GM12878 (cell line): Measurements from ENCODE around the gene GSG1L2. TPM values are rescaled to one million over a fixed set of nuclear protein-coding genes. Genes with fewer than 3 reads are reported as not detected.

ENCODE experiments used
- ATAC-seq: fragments of 200-7000 bp; cut with Tn5 transposase; 3 replicates; pipeline ENCODE4 v1.9.1; 2020; ENCODE audit warnings: mild to moderate bottlenecking, moderate library complexity
- BruUV-seq: library from RNA; stranded (reverse); fragments of 400-500 nt; replicated peaks from 2 replicates; lab custom pipeline; 2021; lab: Mats Ljungman, UMichigan
- CTCF ChIA-PET: fragments of 300-600 bp; sonication (Branson Sonifier 250); formaldehyde crosslinking; extraction: SDS; loops from one replicate; lab custom pipeline; 2021; ENCODE audit warnings: inconsistent platforms; lab: Yijun Ruan, JAX
- POLR2A ChIA-PET: fragments of 350-600 bp; formaldehyde crosslinking; extraction: SDS; loops from one replicate; lab custom pipeline; 2021; ENCODE audit warnings: inconsistent platforms; lab: Charles Lee
- RAD21 ChIA-PET: fragments of 300-600 bp; sonication (Branson Sonifier 250); formaldehyde crosslinking; loops from one replicate; lab custom pipeline; 2023; ENCODE audit warnings: antibody characterized with exemption; ENCODE audit not compliant: unreplicated experiment; lab: Charles Lee
- SMC1A ChIA-PET: fragments of 300-600 bp; sonication (Branson Sonifier 250); formaldehyde crosslinking; loops from one replicate; lab custom pipeline; 2023; ENCODE audit not compliant: unreplicated experiment, uncharacterized antibody; lab: Charles Lee
- DNase-seq: peaks from one replicate; pipeline ENCODE4 v3.0.0-alpha.2; 2011; ENCODE audit warnings: low read depth, low spot score
- FAIRE-seq: peaks from 3 replicates; lab custom pipeline; 2011; peaks lifted over from hg19 to GRCh38; lab: Jason Lieb, UNC
- H2AFZ ChIP-seq: 2 replicates; pipeline ENCODE4 v1.6.0; 2011; ENCODE audit warnings: low read depth, low read length, control low read depth; ENCODE audit not compliant: control insufficient read depth
- H3K27ac ChIP-seq: 2 replicates; pipeline ENCODE4 v1.5.1; 2011; ENCODE audit warnings: control low read depth; ENCODE audit not compliant: control insufficient read depth, insufficient read depth
- H3K27me3 ChIP-seq, 2 experiments: replicated peaks in 1 of 2; 2 replicates each; pipeline versions ENCODE4 v1.6.0 to v1.6.1; 2011; ENCODE audit warnings: low read length in 1 of 2; ENCODE audit not compliant: control insufficient read depth in 2 of 2, insufficient read depth in 2 of 2
- H3K36me3 ChIP-seq, 2 experiments: 2 replicates each; pipeline ENCODE4 v1.5.1; 2011; ENCODE audit warnings: low read length in 1 of 2; ENCODE audit not compliant: control insufficient read depth in 2 of 2, insufficient read depth in 2 of 2
- H3K4me1 ChIP-seq: 2 replicates; pipeline ENCODE4 v1.6.1; 2011; ENCODE audit warnings: mild to moderate bottlenecking, low read length, moderate library complexity, mixed read lengths; ENCODE audit not compliant: control insufficient read depth, insufficient read depth
- H3K4me2 ChIP-seq: 2 replicates; pipeline ENCODE4 v1.6.0; 2011; ENCODE audit warnings: control low read depth; ENCODE audit not compliant: control insufficient read depth, insufficient read depth
- H3K4me3 ChIP-seq: fragments of 200-600 bp; sonication (generic); 2 replicates; pipeline ENCODE4 v1.5.1; 2016
- H3K79me2 ChIP-seq: 2 replicates; pipeline ENCODE4 v1.6.0; 2011; ENCODE audit warnings: low read length; ENCODE audit not compliant: control insufficient read depth, insufficient read depth
- H3K9ac ChIP-seq: 2 replicates; pipeline ENCODE4 v1.8.0; 2011; ENCODE audit warnings: low read length, control low read depth, mixed read lengths; ENCODE audit not compliant: control insufficient read depth, insufficient read depth
- H3K9me3 ChIP-seq: replicated peaks from 3 replicates; pipeline ENCODE4 v1.5.1; 2011; ENCODE audit warnings: mild to moderate bottlenecking, low read length; ENCODE audit not compliant: control insufficient read depth, insufficient read depth
- H4K20me1 ChIP-seq: 2 replicates; pipeline ENCODE4 v1.6.0; 2011; ENCODE audit not compliant: control insufficient read depth, insufficient read depth
- BMI1 ChIP-seq: fragments of 450-650 bp; IDR thresholded peaks from 2 replicates; pipeline ENCODE4 v1.6.1; 2016; ENCODE audit warnings: mild to moderate bottlenecking, moderate library complexity, borderline replicate concordance
- BRCA1 ChIP-seq: IDR thresholded peaks from 2 replicates; pipeline ENCODE4 v1.6.1; 2011; ENCODE audit warnings: low read depth, low read length, improper control_type of control experiment
- CHD1 ChIP-seq: IDR thresholded peaks from 2 replicates; pipeline ENCODE4 v1.6.1; 2012; ENCODE audit warnings: low read depth, low read length, improper control_type of control experiment
- FOS ChIP-seq: IDR thresholded peaks from 3 replicates; pipeline ENCODE4 v1.6.1; 2011; ENCODE audit warnings: borderline replicate concordance; ENCODE audit not compliant: insufficient read length; ENCODE audit errors: extremely low read depth
- JUNB ChIP-seq: IDR thresholded peaks from 2 replicates; pipeline ENCODE4 v1.6.1; 2016; ENCODE audit warnings: antibody characterized with exemption, mild to moderate bottlenecking
- KAT2A ChIP-seq: conservative IDR thresholded peaks from 2 replicates; pipeline ENCODE4 v1.6.1; 2011; ENCODE audit warnings: low read depth, low read length; ENCODE audit not compliant: control insufficient read depth
- MTA2 ChIP-seq: fragments of 450-650 bp; IDR thresholded peaks from 2 replicates; pipeline ENCODE4 v1.6.1; 2016; ENCODE audit warnings: low read depth, mild to moderate bottlenecking, moderate library complexity
- NR2C2 ChIP-seq: IDR thresholded peaks from 2 replicates; pipeline ENCODE4 v1.6.1; 2011; ENCODE audit warnings: borderline replicate concordance, low read depth; ENCODE audit not compliant: control insufficient read depth, insufficient read length
- RBBP5 ChIP-seq: fragments of 200-600 bp; sonication (generic); conservative IDR thresholded peaks from 2 replicates; pipeline ENCODE4 v1.6.1; 2016
- SRF ChIP-seq, 2 experiments: IDR thresholded peaks; 2 replicates each; pipeline ENCODE4 v1.6.1; 2011; ENCODE audit warnings: low read depth in 2 of 2, low read length in 2 of 2, mild to moderate bottlenecking in 1 of 2, moderate library complexity in 1 of 2
- TAF1 ChIP-seq: IDR thresholded peaks from 2 replicates; pipeline ENCODE4 v1.6.1; 2011; ENCODE audit warnings: mild to moderate bottlenecking, low read depth, low read length, borderline replicate concordance
- TCF12 ChIP-seq: IDR thresholded peaks from 2 replicates; pipeline ENCODE4 v1.6.1; 2011; ENCODE audit warnings: low read depth, mild to moderate bottlenecking, low read length
- WGBS: methylation state at CpG from one replicate; pipeline ENCODE4 v1.1.6; 2016; ENCODE audit warnings: low lambda C conversion rate; ENCODE audit not compliant: insufficient replicate concordance, insufficient coverage; ENCODE audit errors: missing lambda C conversion rate; 5-methylcytosine and 5-hydroxymethylcytosine counted together
- in situ Hi-C: fragments of 300-500 bp; cut with MboI; formaldehyde crosslinking; loops from 9 replicates; pipeline ENCODE4 v1.14.3; 2018; ENCODE audit warnings: mixed read lengths
- intact Hi-C: fragments of 100-400 bp; cut with micrococcal nuclease; formaldehyde crosslinking; loops from one replicate; pipeline ENCODE4 v1.14.2; 2022; ENCODE audit not compliant: unreplicated experiment
- polyA plus RNA-seq, 11 experiments: library from polyadenylated mRNA; depleted of rRNA in 4 of 11; unstranded in 6 of 11; stranded (reverse) in 5 of 11; fragments of >200 nt; fragmentation: Nextera tagmentation in 4 of 11; fragmentation: Illumina TruSeq in 1 of 11; extraction: Ambion mirVana in 4 of 11; extraction: Trizol in 1 of 11; gene quantifications; 1 replicate in 1 of 11; 2 replicates in 10 of 11; pipeline versions ENCODE4 v1.2.1 to v1.2.3, GENCODE V29; 2011 to 2016; ENCODE audit warnings: inconsistent platforms in 2 of 11, missing spikeins in 2 of 11, low read depth in 1 of 11
- total RNA-seq, 4 experiments: library from RNA; depleted of rRNA in 3 of 4; stranded (reverse); fragments of >200 nt in 3 of 4; fragmentation: Illumina TruSeq in 1 of 4; extraction: Trizol in 1 of 4; gene quantifications; 2 replicates each; pipeline versions ENCODE4 v1.2.1 to v1.2.3, GENCODE V29; 2013 to 2021
- TF ChIP-seq, protein P1 (sequence below): fragments of 450-650 bp; IDR thresholded peaks from 2 replicates; pipeline ENCODE4 v1.6.1; 2016; ENCODE audit warnings: mild to moderate bottlenecking
- TF ChIP-seq, protein P2 (sequence below): IDR thresholded peaks from 2 replicates; pipeline ENCODE4 v1.6.1; 2011; ENCODE audit warnings: mild to moderate bottlenecking, low read depth, low read length, moderate library complexity; ENCODE audit not compliant: insufficient replicate concordance
- TF ChIP-seq, protein P3 (sequence below): IDR thresholded peaks from 2 replicates; pipeline ENCODE4 v1.6.1; 2012; ENCODE audit warnings: low read depth, low read length, improper control_type of control experiment

Gene GSG1L2
- total and polyA plus RNA-seq, 10 of the 15 experiments (the other 5 are each of a cell fraction or from before 2014, with no cell fraction given): not detected

DNA sequence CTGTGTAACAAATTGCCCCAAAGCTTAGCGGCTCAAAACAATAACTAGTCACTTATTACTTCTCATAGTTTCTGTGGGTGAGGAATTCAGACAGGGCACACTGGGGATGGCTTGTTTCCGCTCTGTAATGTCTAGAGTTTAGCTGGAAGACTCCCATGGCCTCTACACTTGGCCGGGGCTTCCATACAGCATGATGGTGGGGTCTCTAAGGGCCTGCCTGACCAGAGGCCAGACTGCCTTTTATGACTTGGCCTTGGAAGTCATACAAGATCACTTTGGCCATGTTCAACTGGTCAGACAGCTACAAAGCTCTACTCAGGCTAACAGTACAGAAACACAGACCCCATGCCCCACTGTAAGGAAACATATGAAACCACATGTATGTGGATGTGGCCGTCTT, 12.0 kb upstream of the GSG1L2 start:
- FAIRE-seq: no peak
- in situ Hi-C loops: loop anchor here (10.0 kb wide), 1 partner anchor 61 kb away; no protein-coding TSS in a partner anchor
- Histone ChIP-seq H3K4me1 (no peaks in the 10 kb centered on the region), H4K20me1 (no peaks in the 10 kb centered on the region), H3K9me3 (no peaks in the 10 kb centered on the region), H3K9ac (no peak overlapping the region), H3K27ac (no peak overlapping the region), H3K4me3 (no peak overlapping the region), H3K79me2 (no peaks in the 10 kb centered on the region), H3K4me2 (no peak overlapping the region), H2AFZ (no peak overlapping the region), H3K36me3 (no peaks in the 10 kb centered on the region), H3K27me3 (no peaks in the 10 kb centered on the region)
- ChIA-PET SMC1A (no interaction called here), CTCF (no interaction called here), RAD21 (no interaction called here), POLR2A (no interaction called here)
- TF ChIP-seq SRF (IDR thresholded peaks at IDR 0.05; ENCODE audit: low read depth in 2 of 2, low read length in 2 of 2) (no peak), RBBP5 (no peak), MTA2 (no peak), TCF12 (no peak), CHD1 (no peak)
- TF ChIP-seq, protein P1, sequence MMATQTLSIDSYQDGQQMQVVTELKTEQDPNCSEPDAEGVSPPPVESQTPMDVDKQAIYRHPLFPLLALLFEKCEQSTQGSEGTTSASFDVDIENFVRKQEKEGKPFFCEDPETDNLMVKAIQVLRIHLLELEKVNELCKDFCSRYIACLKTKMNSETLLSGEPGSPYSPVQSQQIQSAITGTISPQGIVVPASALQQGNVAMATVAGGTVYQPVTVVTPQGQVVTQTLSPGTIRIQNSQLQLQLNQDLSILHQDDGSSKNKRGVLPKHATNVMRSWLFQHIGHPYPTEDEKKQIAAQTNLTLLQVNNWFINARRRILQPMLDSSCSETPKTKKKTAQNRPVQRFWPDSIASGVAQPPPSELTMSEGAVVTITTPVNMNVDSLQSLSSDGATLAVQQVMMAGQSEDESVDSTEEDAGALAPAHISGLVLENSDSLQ: no peak
- DNase-seq: no peak
- WGBS: 49% methylated on average over 4 of the region's 4 CpGs
- no TSS peak for BruUV-seq
- intact Hi-C loops: no loop called here
- ATAC-seq: no peak

DNA sequence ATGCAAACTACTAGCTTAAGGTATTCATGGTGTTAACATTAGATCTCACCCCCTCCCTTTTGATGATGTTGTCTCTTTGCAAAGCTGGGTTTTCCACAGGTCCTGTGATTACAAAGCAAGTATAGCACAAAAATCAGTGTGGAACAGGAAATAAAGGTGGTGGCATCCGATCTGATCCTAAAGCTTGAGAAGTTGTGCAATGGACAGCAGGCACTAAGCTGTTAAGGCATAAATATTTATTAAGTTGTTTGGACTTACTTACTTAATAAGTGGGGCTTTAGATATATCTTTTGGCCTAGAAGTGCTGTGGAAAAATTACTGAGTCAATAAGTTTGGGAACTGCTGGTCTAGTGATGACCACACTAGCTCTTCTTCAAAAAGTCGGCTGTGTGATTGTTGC, 8.8 kb upstream of the GSG1L2 start:
- SMC1A ChIA-PET: no interaction called here
- Histone ChIP-seq H3K27ac (no peak overlapping the region), H2AFZ (no peak overlapping the region)
- no peak for DNase-seq
- TF ChIP-seq JUNB: no peak
- no peak for TF ChIP-seq KAT2A
- no peak for TF ChIP-seq BMI1
- no peak for TF ChIP-seq NR2C2
- TF ChIP-seq, protein P2, sequence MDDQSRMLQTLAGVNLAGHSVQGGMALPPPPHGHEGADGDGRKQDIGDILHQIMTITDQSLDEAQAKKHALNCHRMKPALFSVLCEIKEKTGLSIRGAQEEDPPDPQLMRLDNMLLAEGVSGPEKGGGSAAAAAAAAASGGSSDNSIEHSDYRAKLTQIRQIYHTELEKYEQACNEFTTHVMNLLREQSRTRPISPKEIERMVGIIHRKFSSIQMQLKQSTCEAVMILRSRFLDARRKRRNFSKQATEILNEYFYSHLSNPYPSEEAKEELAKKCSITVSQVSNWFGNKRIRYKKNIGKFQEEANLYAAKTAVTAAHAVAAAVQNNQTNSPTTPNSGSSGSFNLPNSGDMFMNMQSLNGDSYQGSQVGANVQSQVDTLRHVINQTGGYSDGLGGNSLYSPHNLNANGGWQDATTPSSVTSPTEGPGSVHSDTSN: no peak
- no peak for TF ChIP-seq TCF12
- TF ChIP-seq BRCA1: no peak
- TF ChIP-seq, protein P3, sequence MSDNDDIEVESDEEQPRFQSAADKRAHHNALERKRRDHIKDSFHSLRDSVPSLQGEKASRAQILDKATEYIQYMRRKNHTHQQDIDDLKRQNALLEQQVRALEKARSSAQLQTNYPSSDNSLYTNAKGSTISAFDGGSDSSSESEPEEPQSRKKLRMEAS: no peak
- no peak for TF ChIP-seq FOS
- TF ChIP-seq TAF1: no peak
- TF ChIP-seq, all 136 proteins: peak for 0
- no peaks in the 10 kb centered on the region for H3K4me1 ChIP-seq
- CTCF ChIA-PET: interaction anchor here (0.7 kb wide), 1 partner anchor 66 kb away, joined by 3 read pairs; no protein-coding TSS in a partner anchor
- in situ Hi-C loops: loop anchor here (10.0 kb wide), 1 partner anchor 64 kb away; no protein-coding TSS in a partner anchor
- H3K4me2 ChIP-seq: no peak overlapping the region
- WGBS: 28% methylated on average over 2 of the region's 2 CpGs
- no peaks in the 10 kb centered on the region for H3K36me3 ChIP-seq
- peaks cover 0 to 2% of the 10 kb centered on the region in 2 experiments; a peak in 1 of 4 replicates for H3K27me3 ChIP-seq
- no peak for ATAC-seq
- no TSS peak for BruUV-seq
- H3K9me3 ChIP-seq: no peaks in the 10 kb centered on the region
- H3K9ac ChIP-seq: no peak overlapping the region
- no peaks in the 10 kb centered on the region for H3K79me2 ChIP-seq
- FAIRE-seq: no peak
- POLR2A ChIA-PET: no interaction called here
- RAD21 ChIA-PET: no interaction called here
- H4K20me1 ChIP-seq: no peaks in the 10 kb centered on the region
- H3K4me3 ChIP-seq: no peak overlapping the region
- intact Hi-C loops: no loop called here
